Cardiac muscle cell (in vitro differentiated cells and primary cell): ENCODE results near the gene ELOVL5. TPM values are rescaled to one million over a fixed set of nuclear protein-coding genes. Genes with fewer than 3 reads are reported as not detected.
A peak's percentile ranks its signal among the peaks of the same experiment; 100 is the strongest.

Experiments used
- DNase-seq, 2 donors: peaks; one replicate each; pipeline versions ENCODE4 v3.0.0 to v3.0.0-alpha.2; 2010 to 2017; ENCODE audit warnings: low read depth in 1 of 2, low spot score in 1 of 2
- H3K27ac ChIP-seq: fragments of 200-600 bp; sonication (generic); 2 replicates; pipeline ENCODE4 v1.5.1; 2016
- H3K27me3 ChIP-seq: fragments of 200-600 bp; sonication (generic); 2 replicates; pipeline ENCODE4 v1.6.0; 2016; ENCODE audit warnings: control low read depth
- H3K36me3 ChIP-seq: fragments of 200-600 bp; sonication (generic); 2 replicates; pipeline ENCODE4 v1.5.1; 2016; ENCODE audit warnings: control low read depth
- H3K4me1 ChIP-seq: fragments of 200-600 bp; sonication (generic); 2 replicates; pipeline ENCODE4 v1.8.1; 2017; ENCODE audit warnings: low read depth, mild to moderate bottlenecking, mixed run types
- H3K4me3 ChIP-seq: fragments of 200-600 bp; sonication (generic); 2 replicates; pipeline ENCODE4 v1.5.1; 2016; ENCODE audit warnings: mild to moderate bottlenecking
- H3K9me3 ChIP-seq: fragments of 200-600 bp; sonication (generic); 2 replicates; pipeline ENCODE4 v1.5.1; 2017; ENCODE audit warnings: low read depth, mild to moderate bottlenecking, control low read depth
- CTCF ChIP-seq: IDR thresholded peaks from 2 replicates; pipeline ENCODE4 v1.5.1; 2012; ENCODE audit warnings: low read depth, mild to moderate bottlenecking, low read length
- polyA plus RNA-seq: library from polyadenylated mRNA; unstranded; fragments of >200 nt; fragmentation: Nextera tagmentation; extraction: Ambion mirVana; gene quantifications from 2 replicates; pipeline ENCODE4 v1.2.1, GENCODE V29; 2016
- total RNA-seq: library from RNA; depleted of rRNA; stranded (reverse); fragments of >200 nt; gene quantifications from 2 replicates; pipeline ENCODE4 v1.2.3, GENCODE V29; 2016

Gene ELOVL5
- total and polyA plus RNA-seq, 2 experiments from 2014 or later = 39.4 to 54.1 TPM

GRCh38 chr6:53257533-53257932, 91.2 kb downstream of the ELOVL5 start:
- no peak overlapping the region for H3K27ac ChIP-seq
- no peak for TF ChIP-seq CTCF
- DNase-seq = no peak
- peaks cover 10% of the 10 kb centered on the region for H3K4me1 ChIP-seq
- no peaks in the 10 kb centered on the region for H3K27me3 ChIP-seq
- no peaks in the 10 kb centered on the region for H3K9me3 ChIP-seq
- peaks cover 2% of the 10 kb centered on the region for H3K36me3 ChIP-seq
- no peak overlapping the region for H3K4me3 ChIP-seq

GRCh38 chr6:53257001-53257400, 91.7 kb downstream of the ELOVL5 start:
- Histone ChIP-seq H3K9me3 (no peaks in the 10 kb centered on the region), H3K4me3 (no peak overlapping the region), H3K27ac (no peak overlapping the region), H3K36me3 (peaks cover 2% of the 10 kb centered on the region), H3K4me1 (peaks cover 10% of the 10 kb centered on the region), H3K27me3 (no peaks in the 10 kb centered on the region)
- DNase-seq = no peak
- TF ChIP-seq CTCF = no peak

GRCh38 chr6:53252177-53252692, 96.5 kb downstream of the ELOVL5 start:
- no peak for TF ChIP-seq CTCF
- Histone ChIP-seq H3K27ac (no peak overlapping the region), H3K4me1 (peaks cover 6% of the 10 kb centered on the region), H3K36me3 (no peaks in the 10 kb centered on the region), H3K9me3 (no peaks in the 10 kb centered on the region), H3K4me3 (no peak overlapping the region), H3K27me3 (no peaks in the 10 kb centered on the region)
- DNase-seq = no peak

GRCh38 chr6:53251033-53251672, 97.6 kb downstream of the ELOVL5 start:
- H3K9me3 ChIP-seq = no peaks in the 10 kb centered on the region
- H3K4me1 ChIP-seq = no peaks in the 10 kb centered on the region
- H3K4me3 ChIP-seq = no peak overlapping the region
- no peak for TF ChIP-seq CTCF
- H3K27me3 ChIP-seq = no peaks in the 10 kb centered on the region
- no peak for DNase-seq
- H3K27ac ChIP-seq = no peak overlapping the region
- no peaks in the 10 kb centered on the region for H3K36me3 ChIP-seq

GRCh38 chr6:53250176-53251032, 98.3 kb downstream of the ELOVL5 start:
- Histone ChIP-seq H3K27me3 (no peaks in the 10 kb centered on the region), H3K36me3 (no peaks in the 10 kb centered on the region), H3K9me3 (no peaks in the 10 kb centered on the region), H3K27ac (no peak overlapping the region), H3K4me1 (no peaks in the 10 kb centered on the region), H3K4me3 (no peak overlapping the region)
- no peak for TF ChIP-seq CTCF
- DNase-seq = peak in 1 of 2 donors; percentile 23
